Ecto neural progenitor cell (in vitro differentiated cells): Measurements from ENCODE around the gene HIP1.
"Not testable (repeated sequence)": the region's sequence is repeated elsewhere in the genome, so short reads cannot be mapped to it uniquely, and the experiment has no call there.

Experiments used
- DNase-seq: peaks from one replicate; pipeline ENCODE4 v3.0.0-alpha.2; 2018; ENCODE audit warnings: low spot score

Gene HIP1

DNA sequence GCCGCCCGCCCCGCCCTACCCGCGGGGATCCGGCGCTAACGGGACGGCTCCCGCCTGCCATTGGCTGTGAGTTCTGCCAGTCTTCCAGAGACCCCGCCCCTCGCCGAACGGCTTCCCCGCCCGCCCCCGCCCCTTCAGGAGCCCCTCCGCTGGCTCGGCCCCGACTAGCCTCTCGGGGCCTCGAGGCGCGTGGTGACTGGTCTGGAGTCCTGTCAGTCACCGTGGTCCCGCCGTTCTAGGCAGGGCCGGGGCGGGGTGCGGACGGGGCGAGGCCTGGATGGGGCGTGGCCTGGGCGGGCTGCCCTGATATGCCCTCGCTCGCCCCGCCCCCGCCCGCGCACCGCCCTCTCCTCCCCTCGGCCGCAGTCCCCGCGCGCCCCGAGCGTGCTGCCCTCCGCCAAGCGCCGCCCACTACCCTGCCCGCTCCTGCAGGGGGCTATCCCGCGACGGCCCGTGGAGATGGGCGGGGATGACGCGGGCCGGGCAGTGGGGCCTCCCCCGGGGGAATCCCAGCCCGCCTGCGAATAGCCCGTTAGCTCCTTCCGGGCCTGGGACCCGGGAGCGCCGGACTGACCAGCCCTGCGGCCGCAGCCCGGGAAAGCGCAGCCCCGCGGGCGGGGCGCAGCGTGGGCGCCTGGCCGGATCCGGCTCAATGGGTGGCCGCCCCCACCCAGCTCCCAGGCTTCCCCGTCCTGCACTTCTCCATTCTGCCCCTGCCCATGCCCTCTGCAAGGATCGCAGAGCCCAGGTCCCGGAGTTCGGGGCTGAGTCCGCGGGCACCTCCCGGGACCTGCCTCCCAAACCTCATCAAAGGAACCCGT, 444 bp upstream of the HIP1 start:
- peak; percentile 100 for DNase-seq

DNA sequence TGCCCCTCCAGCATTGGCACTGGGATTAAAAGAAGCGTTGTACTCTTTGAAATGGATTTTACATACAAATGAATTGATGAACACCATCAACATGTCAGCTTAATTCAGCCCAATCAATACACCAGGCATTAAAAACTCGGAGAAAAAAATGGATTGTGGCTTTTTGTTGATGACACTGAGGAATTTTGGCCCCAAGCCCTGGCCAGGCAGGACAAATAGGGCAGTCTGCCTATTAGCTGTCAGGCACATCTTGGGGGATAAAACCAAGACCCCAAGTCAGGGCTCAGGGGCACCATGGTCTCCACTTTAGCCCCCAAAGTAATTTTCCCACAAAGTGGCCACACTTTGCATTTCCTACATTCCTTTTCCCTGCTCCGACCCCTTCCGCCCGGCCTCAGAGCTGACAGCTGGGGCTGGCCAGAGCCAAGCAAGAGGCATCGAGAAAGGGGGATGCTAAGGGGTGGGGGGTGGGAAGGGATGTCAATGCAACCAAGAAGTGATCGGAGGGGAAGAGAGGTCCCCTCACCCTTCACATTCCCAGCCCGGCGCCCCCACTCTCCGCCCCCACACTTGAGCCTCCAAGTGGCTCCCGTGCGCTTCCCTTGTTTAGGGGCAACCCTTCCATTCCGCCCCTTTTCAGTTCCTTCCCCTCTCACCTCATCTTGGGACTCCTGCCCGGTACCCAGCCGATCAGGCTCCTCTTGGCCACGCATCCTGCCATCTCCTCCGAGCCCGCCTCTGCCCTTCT, 711 bp downstream of the HIP1 start:
- peak; percentile 67 for DNase-seq

DNA sequence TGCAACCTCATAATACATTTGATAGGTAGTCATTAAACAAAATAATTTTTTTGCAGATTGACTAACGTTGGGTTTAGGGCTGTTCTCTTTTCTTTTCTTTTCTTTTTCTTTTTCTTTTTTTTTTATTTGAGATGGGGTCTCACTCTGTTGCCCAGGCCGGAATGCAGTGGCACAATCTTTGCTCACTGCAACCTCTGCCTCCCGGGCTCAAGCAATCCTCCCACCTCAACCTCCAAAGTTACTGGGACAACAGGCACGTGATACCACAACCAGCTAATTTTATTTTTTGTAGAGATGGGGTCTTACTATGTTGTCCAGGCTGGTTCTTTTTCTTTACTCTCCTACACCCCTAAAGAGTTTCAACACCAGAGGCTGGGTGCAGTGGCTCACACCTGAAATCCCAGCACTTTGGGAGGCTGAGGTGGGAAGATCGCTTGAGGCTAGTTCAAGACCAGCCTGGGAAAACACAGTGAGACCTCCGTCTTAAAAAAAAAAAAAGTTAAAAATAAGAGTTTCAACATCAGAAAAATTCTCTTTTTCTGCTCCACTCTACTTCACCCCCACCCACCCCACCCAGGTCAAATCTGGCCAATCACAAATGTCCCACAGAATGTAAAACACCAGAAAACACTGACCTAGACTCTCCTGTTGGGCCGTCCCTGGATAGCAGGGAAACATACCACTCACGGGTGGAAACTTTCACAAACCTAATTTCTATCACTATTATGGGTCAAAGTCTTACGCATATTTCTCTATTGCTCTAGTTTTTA, 3.0 kb downstream of the HIP1 start:
- no peak for DNase-seq

DNA sequence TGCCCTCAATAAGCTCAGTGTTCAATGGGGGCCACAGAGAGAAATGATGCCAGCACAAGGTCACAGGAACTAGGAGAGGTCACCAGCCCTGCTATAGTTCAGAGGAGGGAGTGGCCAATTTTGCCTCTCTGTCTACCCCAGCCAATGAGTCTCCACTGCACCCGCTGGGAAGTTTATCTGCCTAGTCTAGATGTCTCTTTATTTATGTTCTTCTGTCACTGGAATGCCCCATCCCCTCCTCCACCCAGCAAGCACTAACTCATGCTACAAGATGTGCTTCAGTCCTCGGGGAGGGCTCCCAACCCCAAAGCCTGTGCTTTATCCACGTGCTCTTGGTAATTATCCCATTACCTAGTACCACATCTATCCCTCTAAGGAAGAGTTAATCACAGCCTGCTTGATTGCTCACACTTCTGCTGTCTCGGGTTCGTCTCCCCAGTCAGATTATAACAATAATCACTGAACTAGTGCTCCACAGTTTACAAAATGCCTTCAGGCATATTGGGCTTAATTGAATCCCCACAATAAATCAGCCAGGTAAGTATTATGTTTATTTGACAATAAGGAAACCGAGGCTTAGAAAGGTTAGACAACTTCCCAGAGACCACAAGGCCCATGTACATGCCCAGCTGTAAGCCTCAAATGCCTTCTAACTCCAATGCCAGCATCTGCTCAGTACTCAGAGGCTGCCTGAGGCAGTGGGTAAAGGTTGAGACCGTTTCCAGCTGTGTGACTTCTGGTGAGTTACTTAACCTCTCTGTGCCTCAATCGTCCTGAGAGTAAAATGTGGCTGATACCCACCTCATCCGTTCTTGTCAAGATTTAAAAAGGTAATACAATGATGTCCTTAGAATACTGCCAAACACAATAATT, 3.9 kb downstream of the HIP1 start:
- DNase-seq: no peak

- no peak for DNase-seq
Observed at GRCh38 chr7:75732764-75733630, 5.7 kb downstream of the HIP1 start.

GRCh38 chr7:75732016-75732521, 6.7 kb downstream of the HIP1 start:
- DNase-seq: no peak

- no peak for DNase-seq
Observed at GRCh38 chr7:75729851-75730274, 8.9 kb downstream of the HIP1 start.

DNA sequence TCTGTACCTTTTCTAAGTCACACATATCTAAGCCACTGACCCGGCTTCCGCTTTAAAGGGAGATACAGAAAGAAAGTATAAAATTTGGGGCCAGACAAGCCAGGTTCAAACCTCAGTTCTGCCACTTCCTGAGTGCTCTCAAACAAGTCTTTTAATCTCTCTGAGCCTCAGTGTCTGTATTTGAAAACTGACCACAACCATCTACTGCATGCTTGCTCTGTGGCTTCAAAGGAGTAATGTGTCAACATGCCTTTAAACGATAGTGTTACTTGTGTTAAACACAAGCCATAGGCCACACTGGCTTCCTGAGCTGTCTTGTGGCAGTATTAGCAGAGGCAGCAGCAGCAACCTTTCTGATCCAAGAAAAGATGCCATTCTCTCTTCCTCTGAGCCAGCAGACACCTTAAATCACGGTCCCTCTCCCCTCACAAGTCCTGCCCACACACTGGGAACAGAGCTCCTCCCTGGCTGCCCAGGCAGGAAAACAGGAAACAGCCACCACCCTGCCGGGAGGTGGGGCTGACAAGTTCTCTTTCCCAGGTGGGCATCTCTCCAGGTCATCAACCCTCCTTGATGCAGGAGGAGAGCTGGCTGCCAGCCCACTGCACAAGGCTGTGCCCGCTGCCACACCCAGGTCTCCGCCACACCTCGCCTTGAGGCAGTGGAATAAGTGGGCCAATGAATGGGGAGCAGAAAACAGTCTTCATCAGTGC, 10.7 kb downstream of the HIP1 start:
- no peak for DNase-seq

- DNase-seq: not testable (repeated sequence)
Observed at GRCh38 chr7:75727351-75727750, 11.4 kb downstream of the HIP1 start.

DNA sequence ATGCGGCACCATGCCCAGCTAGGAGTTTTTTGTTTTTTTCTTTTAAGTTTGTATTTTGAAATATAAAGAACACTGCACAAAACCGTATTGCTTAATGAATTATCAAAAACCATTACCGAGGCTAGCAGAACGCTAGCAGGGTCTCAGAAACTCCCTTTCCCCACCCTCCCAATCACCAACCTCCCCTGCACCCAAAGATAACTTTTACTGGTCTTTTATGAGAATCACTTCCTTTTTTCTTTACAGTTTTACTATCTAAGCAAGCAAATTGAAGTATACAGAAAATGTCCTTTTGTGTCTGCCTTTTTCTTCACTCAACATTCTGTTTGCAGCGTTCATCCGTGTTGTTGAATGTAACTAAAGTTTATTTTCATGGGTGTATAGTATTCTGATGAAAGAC, 13.4 kb downstream of the HIP1 start:
- no peak for DNase-seq

DNA sequence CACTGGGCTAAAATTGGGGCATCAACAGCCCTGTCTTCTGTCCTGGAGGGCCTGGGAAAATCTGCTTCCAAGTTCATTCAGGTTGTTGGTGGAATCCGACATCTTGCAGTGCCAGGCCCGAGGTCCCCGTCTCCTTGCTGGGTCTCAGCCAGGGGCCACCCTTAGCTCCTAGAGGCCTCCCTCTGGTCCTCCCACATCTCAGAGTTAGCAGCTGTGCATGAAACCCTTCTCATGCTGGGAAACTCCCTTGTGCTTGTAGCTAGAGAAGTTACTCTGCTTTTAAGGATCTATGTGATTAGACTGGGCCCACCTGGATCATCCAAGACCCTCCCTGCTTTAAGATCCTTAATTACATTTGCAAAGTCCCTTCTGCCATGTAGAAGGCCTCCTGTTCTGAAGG, 15.3 kb downstream of the HIP1 start:
- DNase-seq: no peak

DNA sequence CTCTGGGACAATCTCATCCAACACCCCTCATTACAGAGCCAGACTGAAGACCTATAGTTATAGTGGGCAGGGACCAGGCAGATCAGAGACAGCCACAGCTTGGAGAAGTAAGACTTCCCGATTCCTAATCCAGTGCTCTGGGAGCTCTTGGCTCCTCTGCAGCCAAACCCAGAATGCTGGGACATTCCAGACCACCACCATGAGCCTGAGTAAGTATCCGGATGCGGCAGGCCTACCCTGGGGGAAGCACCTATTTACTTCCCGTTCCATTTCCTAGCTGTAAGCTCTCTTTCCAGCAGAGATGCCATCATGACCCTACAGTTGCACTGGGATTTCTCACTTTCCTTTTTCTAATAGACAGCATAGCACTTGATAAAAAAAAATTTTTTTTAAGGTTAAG, 16.4 kb downstream of the HIP1 start:
- no peak for DNase-seq

DNA sequence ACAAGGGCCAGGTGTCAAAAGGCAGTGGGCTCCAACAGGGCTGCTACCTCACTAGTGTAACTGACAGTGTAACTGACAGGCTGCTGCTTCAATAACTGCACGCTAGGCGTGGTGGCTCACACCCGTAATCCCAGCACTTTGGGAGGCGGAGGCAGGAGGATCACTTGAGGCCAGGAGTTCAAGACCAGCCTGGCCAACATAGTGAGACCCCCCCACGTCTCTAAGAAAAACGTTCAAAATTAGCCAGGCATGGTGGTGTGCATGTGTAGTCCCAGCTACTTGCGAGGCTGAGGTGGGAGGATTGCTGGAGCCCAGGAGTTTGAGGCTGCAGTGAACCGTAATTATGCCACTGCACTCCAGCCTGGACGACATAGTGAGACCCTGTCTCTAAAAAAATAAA, 16.8 kb downstream of the HIP1 start:
- not testable (repeated sequence) for DNase-seq

DNA sequence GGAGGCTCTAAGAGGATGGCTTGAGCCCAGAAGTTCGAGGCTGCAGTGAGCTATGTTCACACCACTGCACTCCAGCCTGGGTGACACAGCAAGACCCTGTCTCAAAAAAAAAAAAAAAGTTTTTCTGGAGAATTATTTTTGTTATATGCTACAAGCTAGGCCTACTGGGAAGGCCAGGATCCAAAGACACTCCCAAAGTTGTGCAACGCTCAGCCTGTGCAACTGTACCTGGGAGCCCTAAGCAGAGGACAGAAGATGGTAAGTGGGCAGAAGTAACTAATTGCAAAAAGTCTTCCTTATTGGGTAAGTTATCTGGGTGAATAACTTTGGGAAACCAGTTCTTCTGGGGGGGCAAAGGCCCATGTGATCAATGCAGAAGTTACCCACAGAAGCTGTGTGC, 17.3 kb downstream of the HIP1 start:
- no peak for DNase-seq

DNA sequence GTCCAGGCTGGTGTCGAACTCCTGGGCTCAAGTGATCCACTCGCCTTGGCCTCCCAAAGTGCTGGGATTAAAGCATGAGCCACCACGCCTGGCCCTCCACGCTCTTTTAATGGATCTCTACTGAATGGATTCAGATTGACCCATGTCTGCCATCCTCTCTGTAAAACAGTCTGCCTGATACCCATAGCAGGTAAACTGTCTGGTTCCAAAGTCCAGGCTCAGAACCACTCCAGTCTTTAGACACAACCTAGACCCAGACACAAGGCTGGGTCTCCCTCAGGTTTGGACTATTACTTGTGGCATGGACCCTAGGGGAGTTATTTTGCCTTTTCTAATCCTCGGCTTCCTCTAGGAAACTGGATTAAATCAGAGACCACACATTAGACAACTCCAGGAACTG, 19.1 kb downstream of the HIP1 start:
- DNase-seq: no peak

DNA sequence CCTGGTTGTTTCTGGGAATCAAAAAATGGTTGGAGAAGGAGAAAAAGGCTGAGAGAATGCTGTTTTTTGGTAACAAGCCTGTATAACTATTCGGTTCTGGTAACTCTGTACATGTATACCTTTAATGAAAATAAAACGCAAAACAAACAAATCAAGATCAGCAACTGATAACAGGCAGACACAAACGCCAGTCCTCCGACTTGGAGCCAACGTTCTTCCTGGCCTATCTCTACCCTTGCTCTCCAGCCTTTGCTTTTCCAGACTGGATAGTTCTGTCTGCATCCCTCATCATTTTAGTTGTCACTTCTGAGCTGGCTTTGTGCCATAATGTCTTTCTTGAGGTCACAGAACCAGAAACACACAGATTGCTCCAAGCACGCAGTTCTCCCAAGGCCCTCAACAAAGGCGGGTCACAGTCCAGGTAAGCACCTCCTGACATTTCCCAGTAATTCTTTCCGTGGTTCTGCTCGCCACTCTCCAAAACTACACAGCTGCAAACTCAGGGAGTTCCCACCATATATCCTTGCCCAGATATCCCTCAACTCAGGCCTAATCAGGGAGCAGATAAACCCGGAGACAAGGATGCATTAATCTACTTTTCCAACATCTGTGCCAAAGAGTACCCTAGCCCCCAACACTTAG, 20.2 kb downstream of the HIP1 start:
- DNase-seq: no peak

DNA sequence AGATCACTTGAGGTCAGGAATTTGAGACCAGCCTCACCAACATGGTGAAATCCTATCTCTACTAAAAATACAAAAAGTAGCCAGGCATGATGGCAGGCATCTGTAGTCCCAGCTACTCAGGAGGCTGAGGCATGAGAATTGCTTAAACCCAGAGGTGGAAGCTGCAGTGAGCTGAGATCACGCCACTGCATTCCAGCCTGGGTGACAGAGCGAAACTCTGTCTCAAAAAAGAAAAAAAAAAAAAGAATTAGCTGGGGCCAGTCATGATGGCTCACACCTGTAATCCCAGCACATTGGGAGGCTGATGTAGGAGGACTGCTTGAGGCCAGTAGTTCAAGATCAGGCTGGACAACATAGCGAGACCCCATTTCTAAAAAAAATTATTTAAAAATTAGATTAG, 21.0 kb downstream of the HIP1 start:
- not testable (repeated sequence) for DNase-seq

DNA sequence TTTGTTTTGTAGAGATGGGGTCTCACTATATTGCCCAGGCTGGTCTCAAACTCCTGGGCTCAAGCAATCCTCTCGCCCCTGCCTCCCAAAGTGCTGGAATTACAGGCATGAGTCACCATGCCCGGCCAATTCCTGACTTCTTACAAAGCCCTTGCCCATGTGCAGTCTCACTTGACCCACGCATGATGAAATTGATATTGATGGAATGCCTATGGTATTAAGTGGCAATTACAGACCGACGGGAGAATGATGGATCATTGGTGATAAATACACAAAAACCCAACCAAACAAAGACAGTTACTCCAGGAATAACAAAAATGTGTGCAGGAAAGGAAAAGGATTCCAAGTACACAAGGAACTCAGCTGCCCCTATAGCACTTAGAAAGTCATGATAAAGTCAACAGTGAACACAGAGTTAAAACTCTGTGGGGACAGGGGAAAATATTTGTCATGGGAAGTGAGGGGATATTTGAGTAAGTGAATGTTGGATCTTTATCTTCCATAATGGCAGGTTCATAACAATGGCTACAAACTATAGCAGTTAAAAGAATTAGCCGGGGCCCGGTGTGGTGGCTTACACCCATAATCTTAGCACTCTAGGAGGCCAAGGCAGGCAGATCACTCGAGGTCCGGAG, 21.6 kb downstream of the HIP1 start:
- DNase-seq: no peak

DNA sequence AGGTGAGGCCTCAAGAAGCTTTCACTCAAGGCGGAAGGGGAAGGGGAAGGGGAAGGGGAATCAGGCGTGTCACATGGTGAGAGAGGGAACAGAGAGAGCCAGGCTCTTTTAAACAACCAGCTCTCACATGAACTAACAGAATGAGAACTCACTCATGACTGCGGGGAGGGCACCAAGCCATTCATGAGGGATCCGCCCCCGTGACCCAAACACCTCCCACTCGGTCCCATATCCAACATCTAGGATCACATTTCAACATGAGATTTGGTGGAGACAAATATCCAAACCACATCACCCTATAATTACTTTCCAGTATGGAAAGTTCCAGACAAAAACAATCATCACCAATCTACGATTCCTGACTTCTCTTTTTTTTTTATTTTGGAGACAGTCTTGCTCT, 22.9 kb downstream of the HIP1 start:
- DNase-seq: no peak
